CD4-positive, alpha-beta T cell (primary cell): Measurements from ENCODE around the gene YKT6. TPM values are rescaled to one million over a fixed set of nuclear protein-coding genes. Genes with fewer than 3 reads are reported as not detected.

Experiments
- ATAC-seq: fragments of 200-7000 bp; cut with Tn5 transposase; one replicate; pipeline ENCODE4 v1.10.0; 2022; ENCODE audit warnings: mild to moderate bottlenecking; ENCODE audit not compliant: poor library complexity
- CTCF ChIA-PET: fragments of 350-600 bp; sonication (Branson Sonifier 250); formaldehyde crosslinking; loops from one replicate; lab custom pipeline; 2021; ENCODE audit warnings: antibody characterized with exemption, inconsistent platforms; lab: Charles Lee
- POLR2A ChIA-PET: fragments of 350-600 bp; sonication (Branson Sonifier 250); formaldehyde crosslinking; loops from one replicate; lab custom pipeline; 2021; ENCODE audit warnings: antibody characterized with exemption, inconsistent platforms; lab: Charles Lee
- DNase-seq, 14 experiments: peaks; one replicate each; pipeline ENCODE4 v3.0.0-alpha.2; 2013 to 2020; ENCODE audit warnings: mixed read lengths in 2 of 14
- H3K27ac ChIP-seq, 2 donors: one replicate each; pipeline versions ENCODE4 v1.5.1 to v1.7.0; 2013; ENCODE audit warnings: low read length in 2 of 2, low read depth in 1 of 2, mild to moderate bottlenecking in 1 of 2
- H3K27me3 ChIP-seq, 2 experiments: 1 replicate in 1 of 2; 2 replicates in 1 of 2; pipeline versions ENCODE4 v1.6.1 to v1.7.0; 2013; ENCODE audit warnings: low read length in 2 of 2, control low read depth in 1 of 2, mild to moderate bottlenecking in 1 of 2, moderate library complexity in 1 of 2; ENCODE audit not compliant: insufficient read depth in 2 of 2, control insufficient read depth in 1 of 2
- H3K36me3 ChIP-seq: one replicate; pipeline ENCODE4 v1.6.1; 2013; ENCODE audit warnings: low read length, control low read depth; ENCODE audit not compliant: insufficient read depth
- H3K4me1 ChIP-seq: one replicate; pipeline ENCODE4 v1.6.1; 2013; ENCODE audit warnings: low read length, control low read depth; ENCODE audit not compliant: insufficient read depth
- H3K4me3 ChIP-seq: one replicate; pipeline ENCODE4 v1.5.1; 2013; ENCODE audit warnings: mild to moderate bottlenecking, low read length, moderate library complexity
- H3K9me3 ChIP-seq, 2 experiments: 1 replicate in 1 of 2; 2 replicates in 1 of 2; pipeline versions ENCODE4 v1.6.1 to v1.7.0; 2013; ENCODE audit warnings: low read length in 2 of 2, mild to moderate bottlenecking in 2 of 2, control low read depth in 1 of 2, moderate library complexity in 1 of 2; ENCODE audit not compliant: control insufficient read depth in 1 of 2, insufficient read depth in 1 of 2
- H3K27ac Mint-ChIP-seq: one replicate; pipeline ENCODE4 v1.8.0; 2020; ENCODE audit warnings: mixed read lengths
- H3K27me3 Mint-ChIP-seq: one replicate; pipeline ENCODE4 v1.8.0; 2021; ENCODE audit warnings: mixed read lengths
- H3K36me3 Mint-ChIP-seq: one replicate; pipeline ENCODE4 v1.8.0; 2021; ENCODE audit warnings: low read depth, mixed read lengths
- H3K4me1 Mint-ChIP-seq: one replicate; pipeline ENCODE4 v1.8.0; 2021; ENCODE audit warnings: low read depth, mixed read lengths
- H3K4me3 Mint-ChIP-seq: one replicate; pipeline ENCODE4 v1.8.0; 2020; ENCODE audit warnings: mild to moderate bottlenecking, mixed read lengths
- H3K9me3 Mint-ChIP-seq: one replicate; pipeline ENCODE4 v1.8.0; 2020; ENCODE audit warnings: mixed read lengths
- CTCF ChIP-seq: fragments of 200-600 bp; IDR thresholded peaks from one replicate; pipeline ENCODE4 v1.8.0; 2022; ENCODE audit warnings: antibody characterized with exemption, mild to moderate bottlenecking
- intact Hi-C, 2 experiments: fragments of 100-400 bp; cut with DNase I in 1 of 2; cut with micrococcal nuclease in 1 of 2; formaldehyde crosslinking; loops; one replicate each; pipeline versions ENCODE4 v1.15.1 to v1.9.0; 2023 to 2025; cut with DNase I, micrococcal nuclease
- total RNA-seq, 174 experiments: library from RNA in 2 of 174; stranded (reverse) in 2 of 174; gene quantifications; one replicate each; pipeline ENCODE4 v1.2.3 and lab custom pipeline; 2021 to 2026

Gene YKT6
- total RNA-seq, 2 experiments from 2014 or later = 85.0 to 86.4 TPM

GRCh38 chr7:44222074-44222473, 21.3 kb downstream of the YKT6 start:
- Histone ChIP-seq H3K9me3 (peaks cover 0 to 8% of the 10 kb centered on the region in 2 experiments), H3K4me3 (no peak overlapping the region), H3K27ac (no peak overlapping the region), H3K27me3 (no peaks in the 10 kb centered on the region), H3K36me3 (no peaks in the 10 kb centered on the region), H3K4me1 (no peaks in the 10 kb centered on the region)
- Mint-ChIP-seq H3K36me3 (no peaks in the 10 kb centered on the region), H3K27me3 (peaks cover 7% of the 10 kb centered on the region), H3K4me1 (no peaks in the 10 kb centered on the region), H3K4me3 (no peak overlapping the region), H3K27ac (no peak overlapping the region), H3K9me3 (no peaks in the 10 kb centered on the region)
- intact Hi-C loops = no loop called here
- DNase-seq = no peak
- ChIA-PET POLR2A (no interaction called here), CTCF (no interaction called here)
- TF ChIP-seq CTCF = no peak
- no peak for ATAC-seq

- ChIA-PET POLR2A (no interaction called here), CTCF (no interaction called here)
- H3K4me3 ChIP-seq = no peak overlapping the region
- Mint-ChIP-seq H3K4me1 (no peaks in the 10 kb centered on the region), H3K36me3 (no peaks in the 10 kb centered on the region), H3K4me3 (no peak overlapping the region), H3K27ac (no peak overlapping the region), H3K9me3 (no peaks in the 10 kb centered on the region), H3K27me3 (peaks cover 7% of the 10 kb centered on the region)
- H3K9me3 ChIP-seq = peaks cover 0 to 8% of the 10 kb centered on the region in 2 experiments
- intact Hi-C loops = no loop called here
- TF ChIP-seq CTCF = no peak
- H3K4me1 ChIP-seq = no peaks in the 10 kb centered on the region
- H3K27ac ChIP-seq = no peak overlapping the region
- ATAC-seq (no peak), DNase-seq (no peak)
- no peaks in the 10 kb centered on the region for H3K27me3 ChIP-seq
- H3K36me3 ChIP-seq = no peaks in the 10 kb centered on the region
These were observed 22.0 kb downstream of the YKT6 start for GRCh38 chr7:44222776-44223261.

GRCh38 chr7:44223362-44224079, 22.7 kb downstream of the YKT6 start:
- Histone ChIP-seq H3K27me3 (no peaks in the 10 kb centered on the region), H3K4me3 (no peak overlapping the region), H3K4me1 (no peaks in the 10 kb centered on the region), H3K36me3 (no peaks in the 10 kb centered on the region), H3K9me3 (peaks cover 0 to 8% of the 10 kb centered on the region in 2 experiments), H3K27ac (no peak overlapping the region)
- no peak for DNase-seq
- TF ChIP-seq CTCF = no peak
- no peaks in the 10 kb centered on the region for H3K4me1 Mint-ChIP-seq
- no peak overlapping the region for H3K4me3 Mint-ChIP-seq
- H3K27me3 Mint-ChIP-seq = peaks cover 7% of the 10 kb centered on the region
- ChIA-PET POLR2A (no interaction called here), CTCF (no interaction called here)
- no peaks in the 10 kb centered on the region for H3K9me3 Mint-ChIP-seq
- no peak for ATAC-seq
- no peak overlapping the region for H3K27ac Mint-ChIP-seq
- no peaks in the 10 kb centered on the region for H3K36me3 Mint-ChIP-seq
- intact Hi-C loops = no loop called here
